ENCODE data around the gene ATP5MC2. TPM values are rescaled to one million over a fixed set of nuclear protein-coding genes. Genes with fewer than 3 reads are reported as not detected.

Gene ATP5MC2
- polyA plus RNA-seq, 3 donors = 498 to 587 (median 522) TPM

- no CpG with 5 or more reads among the region's 5 CpGs for WGBS (ENCODE audit: insufficient coverage)
- H3K4me3 ChIP-seq (replicated peaks in 1 of 3; ENCODE audit: low read depth in 2 of 3, low read length in 3 of 3) = no peak overlapping the region
- H3K27me3 ChIP-seq (ENCODE audit: control insufficient read depth in 2 of 2, insufficient read depth in 2 of 2, low read length in 2 of 2) = no peaks in the 10 kb centered on the region
- DNase-seq = no peak
- Mint-ChIP-seq H3K4me1 (no peaks in the 10 kb centered on the region), H3K4me3 (no peak overlapping the region), H3K36me3 (peaks cover 22 to 47% of the 10 kb centered on the region in 2 donors), H3K9me3 (peaks cover 0 to 2% (median 0%) of the 10 kb centered on the region in 7 donors), H3K27ac (peak overlapping the region in 1 of 7 donors; percentile 50), H3K27me3 (ENCODE audit: low read depth in 3 of 3) (no peaks in the 10 kb centered on the region)
- H3K9ac ChIP-seq (ENCODE audit: insufficient read depth, low read length, poor library complexity, severe bottlenecking) = no peak overlapping the region
- H3K4me1 ChIP-seq (ENCODE audit: control insufficient read depth in 1 of 2, insufficient read depth in 2 of 2, low read length in 2 of 2) = no peaks in the 10 kb centered on the region
- H3K4me2 ChIP-seq (replicated peaks; ENCODE audit: extremely low read depth, low read length, poor library complexity, severe bottlenecking) = no peak overlapping the region
- TF ChIP-seq CTCF (IDR thresholded peaks at IDR 0.05) = no peak
- intact Hi-C loops (cut with micrococcal nuclease) = no loop called here
- no peaks in the 10 kb centered on the region for H3K9me3 ChIP-seq (replicated peaks in 1 of 2; ENCODE audit: control insufficient read depth in 1 of 2, insufficient read depth in 1 of 2, low read length in 2 of 2)
- H3K36me3 ChIP-seq (replicated peaks in 1 of 2; ENCODE audit: control insufficient read depth in 1 of 2, insufficient read depth in 2 of 2, low read length in 2 of 2) = peaks cover 18 to 31% of the 10 kb centered on the region in 2 donors
- H3K79me2 ChIP-seq (ENCODE audit: insufficient read depth, low read length) = no peaks in the 10 kb centered on the region
- H3K27ac ChIP-seq (ENCODE audit: low read depth in 1 of 2, low read length in 2 of 2) = no peak overlapping the region
- H2AFZ ChIP-seq (ENCODE audit: insufficient read depth, low read depth, low read length, poor library complexity, severe bottlenecking) = no peak overlapping the region
- peaks cover 6% of the 10 kb centered on the region for H4K20me1 ChIP-seq (ENCODE audit: insufficient read depth, low read length)
Measured at GRCh38 chr12:53660041-53660440, 15.8 kb downstream of the ATP5MC2 start.

- Mint-ChIP-seq H3K36me3 (peaks cover 17 to 42% of the 10 kb centered on the region in 2 donors), H3K27ac (no peak overlapping the region), H3K27me3 (ENCODE audit: low read depth in 3 of 3) (no peaks in the 10 kb centered on the region), H3K4me3 (no peak overlapping the region), H3K9me3 (peaks cover 0 to 2% (median 0%) of the 10 kb centered on the region in 7 donors), H3K4me1 (no peaks in the 10 kb centered on the region)
- no peak overlapping the region for H3K4me2 ChIP-seq (replicated peaks; ENCODE audit: extremely low read depth, low read length, poor library complexity, severe bottlenecking)
- DNase-seq = no peak
- H3K27ac ChIP-seq (ENCODE audit: low read depth in 1 of 2, low read length in 2 of 2) = no peak overlapping the region
- TF ChIP-seq CTCF (IDR thresholded peaks at IDR 0.05) = no peak
- WGBS (ENCODE audit: insufficient coverage) = no CpG with 5 or more reads among the region's 2 CpGs
- no peaks in the 10 kb centered on the region for H3K79me2 ChIP-seq (ENCODE audit: insufficient read depth, low read length)
- no peaks in the 10 kb centered on the region for H3K9me3 ChIP-seq (replicated peaks in 1 of 2; ENCODE audit: control insufficient read depth in 1 of 2, insufficient read depth in 1 of 2, low read length in 2 of 2)
- H3K9ac ChIP-seq (ENCODE audit: insufficient read depth, low read length, poor library complexity, severe bottlenecking) = no peak overlapping the region
- H4K20me1 ChIP-seq (ENCODE audit: insufficient read depth, low read length) = peaks cover 1% of the 10 kb centered on the region
- H2AFZ ChIP-seq (ENCODE audit: insufficient read depth, low read depth, low read length, poor library complexity, severe bottlenecking) = no peak overlapping the region
- intact Hi-C loops (cut with micrococcal nuclease) = no loop called here
- H3K4me1 ChIP-seq (ENCODE audit: control insufficient read depth in 1 of 2, insufficient read depth in 2 of 2, low read length in 2 of 2) = no peaks in the 10 kb centered on the region
- peaks cover 14 to 26% of the 10 kb centered on the region in 2 donors for H3K36me3 ChIP-seq (replicated peaks in 1 of 2; ENCODE audit: control insufficient read depth in 1 of 2, insufficient read depth in 2 of 2, low read length in 2 of 2)
- no peak overlapping the region for H3K4me3 ChIP-seq (replicated peaks in 1 of 3; ENCODE audit: low read depth in 2 of 3, low read length in 3 of 3)
- no peaks in the 10 kb centered on the region for H3K27me3 ChIP-seq (ENCODE audit: control insufficient read depth in 2 of 2, insufficient read depth in 2 of 2, low read length in 2 of 2)
Measured at GRCh38 chr12:53659571-53659981, 16.3 kb downstream of the ATP5MC2 start.

All from CD14-positive monocyte (primary cell).